ENCODE data around the gene SOX11. TPM values are rescaled to one million over a fixed set of nuclear protein-coding genes. Genes with fewer than 3 reads are reported as not detected.

The SOX11 gene
- total and polyA plus RNA-seq, 2 of the 8 experiments (the other 6 are each of a cell fraction or from before 2014, with no cell fraction given) = 9.0 to 55.6 TPM

DNA sequence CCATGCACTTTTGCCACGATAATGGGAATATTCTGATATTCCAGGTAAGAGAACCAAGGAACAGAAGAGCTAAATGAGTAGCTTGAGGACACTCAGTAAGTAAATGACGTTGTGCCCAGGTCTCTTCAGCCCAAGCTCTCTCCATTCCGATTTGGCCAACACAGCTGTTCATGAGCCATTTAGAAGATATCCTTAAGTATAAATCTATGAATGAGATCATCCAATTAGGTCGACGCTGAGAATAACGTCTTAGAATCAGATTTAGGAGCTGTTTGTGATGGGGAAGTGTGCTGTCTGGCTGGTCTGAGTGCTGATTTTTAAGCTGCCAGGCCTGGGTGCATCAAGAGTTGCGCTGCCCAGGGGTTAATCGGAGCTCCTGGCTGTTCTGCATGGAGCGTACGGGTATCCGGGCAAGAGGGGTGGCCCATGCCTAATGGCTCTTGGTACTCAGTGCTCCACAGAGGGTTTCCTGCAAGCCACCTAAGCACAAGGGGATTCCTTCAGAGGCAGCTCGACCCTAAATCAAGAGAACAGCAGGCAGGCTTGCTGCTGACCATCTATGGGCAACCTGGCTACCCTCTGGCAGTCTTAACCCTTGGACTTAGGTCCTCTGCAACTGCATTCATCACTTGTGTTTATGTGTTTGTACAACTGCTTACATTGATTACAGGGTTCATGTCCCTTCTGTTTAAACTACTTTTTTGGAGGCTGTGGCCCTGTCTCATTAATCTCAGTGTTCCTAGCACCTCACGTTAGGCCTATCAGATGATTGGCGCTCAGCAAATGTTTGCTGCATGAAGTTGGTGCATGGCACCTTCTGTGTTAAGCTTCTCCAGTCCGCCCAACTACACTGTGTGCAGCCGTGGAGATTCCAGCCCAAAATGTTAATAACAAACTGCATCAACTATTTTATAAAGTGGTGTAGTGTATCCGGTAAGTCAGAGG is 31.9 kb downstream of the SOX11 start:
- DNase-seq (ENCODE audit: low read depth in 1 of 2, low spot score in 2 of 2) (peak in 1 of 2 experiments; percentile 38), FAIRE-seq (no peak)
- H2BK120ac ChIP-seq (replicated peaks; ENCODE audit: low read depth, low read length) = peak overlapping the region; percentile 39
- H4K5ac ChIP-seq (ENCODE audit: insufficient read length, low read depth, low read length) = peak overlapping the region; percentile 69
- no peak overlapping the region for H3K9ac ChIP-seq (replicated peaks in 1 of 4; ENCODE audit: extremely low read depth in 1 of 4, low read depth in 3 of 4, low read length in 3 of 4)
- no peak overlapping the region for H2AFZ ChIP-seq (ENCODE audit: low read length)
- H3K23me2 ChIP-seq (ENCODE audit: low read depth, low read length) = peaks cover 2% of the 10 kb centered on the region; the same call in 1 of the 2 replicates
- H3K36me3 ChIP-seq (ENCODE audit: control insufficient read depth in 2 of 4, insufficient read depth in 4 of 4, low read length in 3 of 4) = peaks cover 0 to 3% (median 0%) of the 10 kb centered on the region in 4 experiments; a peak in 1 of 8 replicates
- H3K4me3 ChIP-seq (ENCODE audit: extremely low read depth in 1 of 4, insufficient read depth in 2 of 4, low read depth in 3 of 4, low read length in 4 of 4) = no peak overlapping the region
- peak overlapping the region; percentile 54 for H4K91ac ChIP-seq (replicated peaks; ENCODE audit: insufficient read length, low read length)
- peaks cover 0 to 17% (median 9%) of the 10 kb centered on the region in 4 experiments; a peak in 6 of 7 replicates for H3K4me1 ChIP-seq (replicated peaks in 1 of 4; ENCODE audit: control insufficient read depth in 3 of 4, insufficient read depth in 4 of 4, low read length in 3 of 4)
- ChIA-PET POLR2A (ENCODE audit: partially characterized antibody) (interaction anchor here (0.7 to 2.0 kb wide), 6 partner anchors 9 to 32 kb away, joined by 3 to 9 read pairs (median 4); partner anchors contain the start of gene SOX11), CTCF (ENCODE audit: partially characterized antibody) (interaction anchor here (0.6 to 1.5 kb wide), 4 partner anchors 24 to 358 kb away, joined by 3 read pairs; no protein-coding TSS in a partner anchor)
- H3K79me1 ChIP-seq (ENCODE audit: low read depth, low read length) = no peaks in the 10 kb centered on the region
- H2BK20ac ChIP-seq (ENCODE audit: low read length) = peak overlapping the region; percentile 68; the same call in 1 of the 2 replicates
- H3K4me2 ChIP-seq (ENCODE audit: insufficient read depth in 1 of 2, low read depth in 2 of 2, low read length in 2 of 2) = no peak overlapping the region
- no peak for TF ChIP-seq CHD2 (IDR thresholded peaks at IDR 0.05; ENCODE audit: low read length)
- TF ChIP-seq, protein P1, sequence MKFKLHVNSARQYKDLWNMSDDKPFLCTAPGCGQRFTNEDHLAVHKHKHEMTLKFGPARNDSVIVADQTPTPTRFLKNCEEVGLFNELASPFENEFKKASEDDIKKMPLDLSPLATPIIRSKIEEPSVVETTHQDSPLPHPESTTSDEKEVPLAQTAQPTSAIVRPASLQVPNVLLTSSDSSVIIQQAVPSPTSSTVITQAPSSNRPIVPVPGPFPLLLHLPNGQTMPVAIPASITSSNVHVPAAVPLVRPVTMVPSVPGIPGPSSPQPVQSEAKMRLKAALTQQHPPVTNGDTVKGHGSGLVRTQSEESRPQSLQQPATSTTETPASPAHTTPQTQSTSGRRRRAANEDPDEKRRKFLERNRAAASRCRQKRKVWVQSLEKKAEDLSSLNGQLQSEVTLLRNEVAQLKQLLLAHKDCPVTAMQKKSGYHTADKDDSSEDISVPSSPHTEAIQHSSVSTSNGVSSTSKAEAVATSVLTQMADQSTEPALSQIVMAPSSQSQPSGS (IDR thresholded peaks at IDR 0.05; ENCODE audit: low read length) = no peak
- peak overlapping the region; percentile 11 for H3K4ac ChIP-seq (replicated peaks; ENCODE audit: insufficient read length, low read depth, low read length)
- H3K14ac ChIP-seq (ENCODE audit: insufficient read length) = no peak overlapping the region
- H4K20me1 ChIP-seq (replicated peaks in 1 of 2; ENCODE audit: control insufficient read depth in 1 of 2, insufficient read depth in 2 of 2, low read length in 2 of 2) = no peaks in the 10 kb centered on the region
- 0 out of 2 replicates have a peak overlapping the region, but pooled peaks have one; percentile 0 for H2BK15ac ChIP-seq (ENCODE audit: low read length)
- H2AK5ac ChIP-seq (ENCODE audit: low read depth, low read length) = no peak overlapping the region
- no peaks in the 10 kb centered on the region for H3K27me3 ChIP-seq (replicated peaks in 1 of 4; ENCODE audit: control insufficient read depth in 3 of 4, extremely low read depth in 1 of 4, insufficient read depth in 3 of 4, low read length in 3 of 4)
- 94% methylated on average over 17 of the region's 17 CpGs; no CpG with 5 or more reads in 1 of the 2 experiments for WGBS, 2 experiments (ENCODE audit: extremely low coverage in 1 of 2, insufficient coverage in 1 of 2, insufficient read length in 1 of 2, insufficient replicate concordance in 2 of 2, low coverage in 1 of 2, low lambda C conversion rate in 2 of 2, missing lambda C conversion rate in 1 of 2)
- H2BK12ac ChIP-seq (ENCODE audit: low read depth, low read length) = peak overlapping the region; percentile 99
- H3K27ac ChIP-seq (ENCODE audit: low read depth, low read length) = no peak overlapping the region
- no peak overlapping the region for H3K56ac ChIP-seq (replicated peaks; ENCODE audit: insufficient read length, low read depth, low read length)
- H4K8ac ChIP-seq (ENCODE audit: extremely low read depth, insufficient read depth, low read length) = no peak overlapping the region
- peak overlapping the region; percentile 5; the same call in 1 of the 2 replicates for H2BK5ac ChIP-seq (ENCODE audit: low read depth, low read length)
- H3K79me2 ChIP-seq (ENCODE audit: control insufficient read depth in 1 of 2, insufficient read depth in 2 of 2, low read length in 2 of 2) = no peaks in the 10 kb centered on the region
- peaks cover under 1 to 8% of the 10 kb centered on the region in 2 experiments; a peak in 1 of 4 replicates for H3K9me3 ChIP-seq (ENCODE audit: insufficient read depth in 2 of 2, low read depth in 1 of 2, low read length in 1 of 2)
- no peak overlapping the region for H3K23ac ChIP-seq (ENCODE audit: insufficient read length)
- H3K18ac ChIP-seq (ENCODE audit: extremely low read depth, low read length) = no peak overlapping the region; the same call in 1 of the 2 replicates
